Hematopoietic multipotent progenitor cell (in vitro differentiated cells): Measurements from ENCODE around the gene IRF3. TPM values are rescaled to one million over a fixed set of nuclear protein-coding genes. Genes with fewer than 3 reads are reported as not detected.

ENCODE experiments used
- DNase-seq, 3 donors: peaks; one replicate each; pipeline ENCODE4 v3.0.0-alpha.2; 2011 to 2015; ENCODE audit warnings: low read depth in 2 of 3, low spot score in 2 of 3
- total RNA-seq: library from RNA; depleted of rRNA; stranded (reverse); fragments of >200 nt; gene quantifications from one replicate; pipeline ENCODE4 v1.2.3, GENCODE V29; 2012

Gene IRF3
- total RNA-seq, 1 donor: 86.7 TPM

DNA sequence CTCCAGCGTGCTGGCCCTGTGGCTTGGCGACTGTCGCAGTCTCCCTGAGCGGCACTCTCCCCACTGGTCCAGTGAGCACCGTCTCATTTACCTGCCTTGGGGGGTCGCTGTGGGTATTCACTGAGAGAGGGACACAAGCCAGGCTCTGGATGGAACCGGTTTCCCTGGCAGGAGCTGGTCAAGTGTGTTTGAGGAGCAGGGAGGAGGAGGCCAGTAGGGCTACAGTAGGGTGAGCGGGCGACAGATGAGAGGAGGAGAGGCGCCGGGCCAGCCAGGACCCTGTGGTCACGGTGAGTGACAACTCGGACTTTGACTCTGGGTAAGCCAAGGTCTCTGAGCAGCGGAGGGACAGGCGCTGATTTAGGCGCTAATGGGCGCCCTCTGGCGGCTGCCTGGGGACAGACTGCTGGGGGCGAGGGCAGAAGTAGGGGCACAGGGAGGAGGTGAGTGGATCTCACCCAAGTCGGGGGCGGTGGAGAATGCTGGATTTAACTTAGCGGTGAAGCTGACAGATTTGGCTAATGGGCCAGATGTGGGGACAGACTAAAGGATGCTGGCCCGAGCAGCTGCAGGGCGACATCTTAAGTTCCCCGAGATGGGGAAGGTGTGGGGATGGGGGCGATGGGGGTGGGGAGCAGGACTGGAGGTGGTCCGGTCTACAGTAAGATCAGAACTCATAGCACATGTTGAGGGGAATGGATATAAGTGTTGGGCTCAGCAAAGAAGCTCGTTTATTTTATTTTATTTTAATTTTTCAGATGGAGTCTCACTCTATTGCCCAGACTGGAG lies 6.7 kb upstream of the IRF3 start:
- peak in 2 of 3 donors; percentile 78 to 79 for DNase-seq

DNA sequence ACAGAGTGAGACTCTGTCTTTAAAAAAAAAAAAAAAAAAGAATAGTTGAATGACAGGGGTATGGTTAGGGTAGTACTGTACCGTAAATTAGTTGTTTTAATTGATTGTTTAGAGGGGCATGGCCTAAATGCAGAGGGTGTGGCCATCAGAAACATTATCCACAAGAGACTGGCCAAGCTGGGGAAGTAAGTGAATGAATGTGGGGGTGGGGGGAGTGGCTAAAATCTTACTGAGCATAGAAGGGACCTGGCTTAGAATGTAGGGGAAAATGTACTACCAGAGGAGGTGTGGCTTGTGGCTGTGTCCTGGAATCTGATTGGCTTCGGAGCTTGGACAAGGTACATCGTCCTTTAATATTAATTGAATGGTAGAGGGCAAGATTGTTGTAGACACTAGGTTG lies 3.9 kb upstream of the IRF3 start:
- no peak for DNase-seq

DNA sequence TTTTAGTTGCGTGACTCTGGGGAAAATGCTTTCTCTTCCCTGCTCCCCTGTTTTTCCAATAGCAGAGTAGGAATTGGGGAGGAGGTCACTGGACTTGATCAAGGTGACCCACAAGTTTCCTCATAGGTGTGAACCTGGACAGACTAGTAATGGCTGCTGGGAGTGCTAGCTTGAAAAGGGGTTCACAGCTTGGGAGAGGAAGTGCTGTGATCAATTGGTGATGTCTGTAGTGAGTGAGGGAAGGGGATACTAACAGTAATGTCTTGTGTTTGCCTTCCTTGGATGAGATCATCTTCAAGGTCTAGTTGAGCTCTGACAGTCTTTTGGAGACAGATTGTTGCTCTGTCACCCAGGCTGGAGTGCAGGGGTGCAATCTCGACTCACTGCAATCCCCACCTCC lies 1.8 kb upstream of the IRF3 start:
- no peak for DNase-seq

DNA sequence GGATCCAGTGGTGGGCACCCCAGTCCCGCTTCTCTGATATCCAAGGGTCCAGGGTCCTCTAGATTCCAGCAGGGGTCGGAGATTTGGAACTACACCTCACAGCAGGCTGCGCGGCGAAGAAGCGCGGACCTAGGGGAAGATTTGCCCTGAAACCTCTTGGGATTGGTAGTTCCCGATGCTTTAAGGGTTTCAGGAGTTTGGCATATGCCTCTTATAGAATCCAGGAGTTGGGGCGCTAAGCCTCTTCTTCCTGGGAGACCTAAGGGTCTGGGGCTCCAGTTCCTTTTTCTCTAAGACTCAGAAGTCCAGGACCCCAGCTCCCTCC lies 425 bp upstream of the IRF3 start:
- DNase-seq: no peak

DNA sequence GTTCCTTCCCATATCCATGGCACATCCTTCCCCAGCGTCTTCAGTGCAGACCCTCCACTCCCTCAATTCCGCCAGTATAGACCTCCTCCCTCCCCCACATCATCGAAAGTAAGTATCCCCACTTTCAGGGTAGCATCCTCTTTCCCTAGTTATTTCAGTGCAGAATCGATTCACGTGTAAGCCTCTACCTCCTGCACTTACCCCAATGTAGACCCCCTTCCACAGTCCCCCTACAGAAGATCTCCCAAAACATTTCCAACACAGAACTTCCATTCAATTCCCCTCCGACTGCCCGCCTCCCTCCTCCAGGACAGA lies 664 bp downstream of the IRF3 start:
- DNase-seq: no peak

DNA sequence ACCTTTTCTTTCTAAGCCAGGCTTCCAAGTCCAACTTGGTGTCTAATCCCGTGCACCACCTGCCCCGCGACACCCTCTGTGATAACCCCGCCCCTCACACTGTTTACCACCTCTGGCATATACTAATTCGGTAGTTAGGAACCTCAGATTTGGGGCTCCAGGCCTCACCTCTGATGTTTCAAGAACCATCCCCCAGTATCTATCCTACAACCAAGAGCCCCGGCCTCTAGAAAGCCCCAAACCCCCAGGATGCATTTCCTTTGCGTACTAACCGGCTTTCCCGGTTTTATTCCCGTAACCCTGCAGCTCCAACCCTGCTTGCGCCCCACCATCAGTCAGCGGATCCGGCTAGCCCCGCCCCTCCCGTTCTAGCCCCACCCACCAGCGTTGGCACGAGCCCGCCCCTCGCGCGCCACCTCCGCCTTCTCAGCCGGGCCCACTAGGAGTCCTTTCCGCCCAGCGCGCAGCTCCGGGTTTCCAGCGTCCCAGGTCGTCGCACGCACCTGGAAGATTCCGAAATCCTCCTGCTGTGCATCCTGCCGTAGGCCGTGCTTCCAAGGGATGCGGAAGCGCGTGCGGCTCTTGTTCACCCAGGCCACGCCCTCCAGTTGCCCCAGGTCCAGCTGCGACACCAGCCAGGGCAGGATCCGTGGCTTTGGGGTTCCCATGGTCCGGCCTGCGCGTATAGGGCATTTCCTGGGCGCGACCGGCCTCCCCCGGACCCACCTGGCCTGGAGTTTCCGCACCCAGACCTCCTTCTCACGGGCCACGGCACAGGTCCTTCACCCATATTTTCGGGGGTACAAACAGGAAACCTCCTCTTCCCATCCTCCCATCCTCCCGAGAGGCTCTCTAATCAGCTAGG lies 1.3 kb downstream of the IRF3 start:
- DNase-seq: peak in 2 of 3 donors; percentile 76 to 79

DNA sequence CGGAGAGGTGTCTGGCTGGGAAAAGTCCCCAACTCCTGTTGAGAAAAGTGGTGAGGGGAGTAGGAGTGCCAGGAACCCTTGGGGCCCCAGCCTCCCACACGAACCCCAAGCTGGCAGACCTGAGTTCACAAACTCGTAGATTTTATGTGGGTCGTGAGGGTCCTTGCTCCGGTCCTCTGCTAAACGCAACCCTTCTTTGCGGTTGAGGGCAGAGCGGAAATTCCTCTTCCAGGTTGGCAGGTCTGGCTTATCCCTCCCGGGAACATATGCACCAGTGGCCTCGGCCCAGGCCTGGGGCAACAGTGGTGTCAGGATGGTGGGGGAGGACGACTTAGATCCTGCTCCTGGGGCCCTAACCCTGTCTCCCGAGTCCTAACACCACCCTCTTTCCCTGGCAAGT lies 2.4 kb downstream of the IRF3 start:
- DNase-seq: no peak

DNA sequence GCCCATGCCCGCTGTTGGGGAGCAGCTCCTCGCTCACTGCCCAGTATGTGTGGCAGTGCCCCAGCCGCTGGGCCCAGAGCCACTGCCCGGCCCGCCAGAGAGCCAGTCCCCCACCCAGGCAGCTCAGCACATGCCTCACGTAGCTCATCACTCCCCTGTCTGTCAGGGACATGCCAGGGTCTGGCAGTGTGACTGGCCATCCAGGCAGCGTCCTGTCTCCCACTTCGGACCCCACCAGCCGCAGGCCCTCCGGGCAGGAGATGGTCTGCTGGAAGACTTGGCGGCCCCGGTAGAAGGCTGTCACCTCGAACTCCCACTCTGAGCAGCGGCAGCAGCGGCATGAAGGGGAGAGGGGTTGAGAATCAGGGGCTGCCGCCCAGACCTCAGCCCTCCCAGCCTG lies 3.6 kb downstream of the IRF3 start:
- no peak for DNase-seq

DNA sequence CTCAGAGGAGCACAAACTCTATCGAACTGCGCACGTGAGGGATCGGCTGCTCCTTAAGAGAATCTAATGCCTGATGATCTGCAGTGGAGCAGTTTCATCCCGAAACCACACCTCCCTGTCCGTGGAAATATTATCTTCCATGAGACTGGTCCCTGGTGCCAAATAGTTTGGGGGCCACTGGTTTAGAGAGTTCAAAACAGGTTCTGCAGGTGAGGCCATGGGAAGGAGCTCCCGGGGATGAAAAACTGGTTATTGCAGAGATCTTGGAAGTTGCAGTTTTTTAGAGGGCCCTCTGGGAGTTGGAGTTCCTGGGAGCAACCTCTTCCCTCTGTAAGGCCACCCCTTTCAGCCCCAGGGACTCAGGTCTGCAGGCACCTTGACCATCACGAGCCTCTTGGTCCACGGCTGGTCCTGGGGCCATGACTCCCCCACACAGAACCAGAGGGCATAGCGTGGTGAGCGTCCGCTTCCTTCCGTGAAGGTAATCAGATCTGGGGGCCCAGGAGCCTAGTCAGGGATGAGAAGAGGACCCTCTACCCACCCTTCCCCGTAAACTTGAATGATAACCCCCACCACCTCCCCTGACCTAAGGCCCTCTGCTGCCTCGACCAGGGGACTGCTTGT lies 5.2 kb downstream of the IRF3 start:
- DNase-seq: no peak

DNA sequence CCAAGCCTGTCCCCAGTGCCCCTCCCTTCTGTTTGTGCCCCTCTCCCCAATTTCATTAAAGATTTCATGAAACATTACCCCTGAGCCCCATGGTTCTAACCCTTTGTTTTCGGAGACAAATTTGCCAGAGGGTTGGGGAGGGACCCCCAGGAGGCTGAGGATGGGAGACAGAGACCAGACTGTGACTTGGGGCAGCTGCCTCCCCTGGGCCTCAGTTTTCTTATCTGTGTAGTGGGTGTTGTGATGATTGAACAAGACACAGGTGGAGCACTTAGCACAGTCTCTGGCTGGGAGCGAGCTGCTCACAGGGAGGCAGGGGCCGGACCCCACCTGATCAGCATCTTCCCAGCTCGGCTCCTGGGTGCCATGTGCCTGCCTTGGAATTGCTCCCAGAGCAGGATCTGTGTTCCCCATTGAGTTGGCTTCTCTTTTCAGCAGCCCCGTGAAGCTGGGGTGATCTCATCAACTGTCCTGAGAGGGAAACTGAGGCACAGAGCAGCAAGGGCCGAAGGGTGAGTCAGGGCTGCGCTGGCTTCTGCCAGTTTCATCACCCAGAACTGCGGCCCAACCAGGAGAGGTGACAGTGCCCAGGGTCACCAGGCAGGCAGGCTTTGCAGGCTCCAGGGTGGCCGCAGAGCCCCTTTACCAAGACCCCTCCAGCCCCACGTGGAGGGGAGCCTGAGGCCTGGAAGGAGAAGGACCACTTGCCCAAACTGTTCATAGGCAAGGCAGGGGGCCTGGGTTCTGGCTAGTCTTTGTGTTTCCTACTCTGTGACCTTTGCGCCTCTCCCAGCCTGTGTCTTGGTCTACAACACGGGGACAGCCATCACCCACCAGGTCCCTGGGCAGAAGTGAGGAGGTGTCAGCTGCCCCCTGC lies 6.9 kb downstream of the IRF3 start:
- DNase-seq: no peak

DNA sequence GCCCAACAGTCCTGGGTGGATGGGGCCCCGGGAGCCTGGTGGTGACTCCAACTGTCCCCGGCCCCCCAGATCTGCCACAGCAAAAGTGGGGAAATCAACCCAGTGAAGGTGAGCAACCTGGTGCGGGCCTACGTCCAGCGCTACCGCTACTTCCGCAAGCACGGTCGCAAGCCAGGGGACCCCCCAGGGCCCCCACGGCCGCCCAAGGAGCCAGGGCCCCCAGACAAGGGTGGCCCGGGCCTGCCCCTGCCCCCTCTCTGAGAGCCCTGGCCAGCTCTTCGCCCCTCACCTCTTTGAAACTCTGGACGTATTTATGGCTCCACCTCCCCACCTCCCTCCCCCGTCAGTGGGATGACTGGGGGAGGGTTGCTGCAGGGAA lies 7.5 kb downstream of the IRF3 start:
- DNase-seq: no peak

DNA sequence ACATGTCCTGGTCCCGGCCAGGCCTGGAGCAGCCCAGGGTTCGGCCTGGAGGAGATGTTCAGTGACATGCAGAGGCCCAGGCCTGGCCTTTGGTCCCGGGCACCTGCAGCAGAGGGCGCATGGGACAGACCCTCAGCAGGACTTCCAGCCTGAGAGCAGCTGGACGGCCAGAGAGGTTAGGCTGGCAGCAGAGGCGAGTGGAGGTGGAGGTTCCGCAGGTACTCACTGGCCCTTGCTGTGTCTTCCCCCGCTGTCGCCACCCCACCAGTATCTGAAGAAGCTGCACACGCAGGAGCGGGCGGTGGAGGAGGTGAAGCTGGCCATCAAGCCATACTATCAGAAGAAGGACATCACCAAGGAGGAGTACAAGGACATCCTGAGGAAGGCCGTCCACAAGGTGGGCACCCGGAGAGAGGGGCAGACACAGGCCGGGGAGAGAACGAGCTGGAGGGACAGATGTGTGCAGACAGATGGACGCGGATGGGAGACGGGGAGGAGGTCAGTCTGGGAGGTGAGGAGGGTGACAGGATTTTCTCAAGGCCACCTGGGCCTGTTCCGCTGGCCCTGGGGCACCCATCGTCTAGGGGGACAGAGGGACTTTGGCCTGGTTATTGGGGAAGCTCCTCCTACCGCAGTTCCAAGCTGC lies 8.0 kb downstream of the IRF3 start:
- no peak for DNase-seq

DNA sequence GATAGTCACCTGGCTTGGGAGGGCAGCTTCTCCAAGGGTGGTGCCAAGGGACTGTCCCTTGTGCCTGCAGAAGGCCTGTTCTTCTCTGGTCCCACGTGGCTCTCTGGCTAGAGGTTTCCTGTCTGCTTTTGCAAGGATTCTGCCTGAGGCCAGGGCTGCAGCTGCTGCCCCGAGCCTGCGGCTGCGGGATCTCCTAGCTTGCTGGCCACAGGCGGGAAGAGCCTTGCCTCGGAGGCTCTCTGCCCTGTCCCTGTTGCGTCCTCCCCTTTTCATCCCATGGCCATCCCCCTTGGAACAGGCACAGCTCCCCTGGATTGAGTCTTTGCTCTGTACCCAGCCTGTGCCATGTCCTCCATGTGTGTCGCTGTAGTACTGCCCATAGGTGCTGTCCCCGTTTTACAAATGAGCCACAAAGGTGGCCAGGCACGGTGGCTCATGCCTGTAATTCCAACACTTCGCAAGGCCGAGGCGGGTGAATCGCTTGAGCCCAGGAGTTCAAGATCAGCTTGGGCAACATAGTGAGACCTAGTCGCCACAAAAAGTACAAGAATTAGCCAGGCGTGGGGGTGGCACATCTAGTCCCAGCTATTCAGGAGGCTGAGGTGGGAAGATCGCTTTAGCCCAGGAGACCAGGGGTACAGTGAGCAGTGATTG lies 9.1 kb downstream of the IRF3 start:
- DNase-seq: no peak

DNA sequence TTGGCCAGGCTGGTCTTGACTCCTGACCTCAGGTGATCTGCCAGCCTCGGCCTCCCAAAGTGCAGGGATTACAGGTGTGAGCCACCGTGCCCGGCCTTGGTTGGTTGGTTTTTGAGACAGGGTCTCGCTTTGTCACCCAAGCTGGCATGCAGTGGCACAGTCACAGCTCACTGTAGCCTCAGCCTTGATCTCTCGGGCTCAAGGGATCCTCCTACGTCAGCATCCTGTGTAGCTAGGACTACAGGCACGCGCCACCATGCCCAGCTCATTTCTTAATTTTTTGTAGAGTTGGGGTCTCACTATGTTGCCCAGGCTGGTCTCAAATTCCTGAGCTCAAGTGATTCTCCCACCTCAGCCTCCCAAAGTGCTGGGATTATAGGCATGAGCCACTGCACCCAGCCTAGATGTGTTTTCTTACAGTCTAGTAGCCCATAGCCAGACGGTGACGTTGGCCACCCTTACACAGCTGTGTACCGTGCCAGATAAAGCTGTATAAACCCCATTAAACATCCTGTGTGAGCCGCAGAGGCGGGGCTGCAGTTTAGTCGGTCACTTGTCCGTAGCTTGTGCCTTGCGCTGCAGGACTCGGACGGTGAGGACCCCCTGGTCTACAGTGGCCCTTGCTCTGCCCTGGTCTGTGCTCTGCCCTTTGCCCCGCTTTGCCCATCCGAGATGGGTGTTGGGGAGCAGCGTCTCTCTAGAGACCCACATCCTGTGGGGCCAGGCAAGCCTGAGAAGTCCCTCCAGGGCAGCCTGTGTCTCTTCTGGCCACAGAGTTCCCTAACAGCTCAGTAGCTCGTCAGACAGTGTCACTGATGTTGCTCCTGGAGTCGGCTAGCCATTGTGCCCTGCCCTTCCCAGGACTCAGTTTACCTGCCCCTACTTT lies 9.8 kb downstream of the IRF3 start:
- DNase-seq: no peak

DNA sequence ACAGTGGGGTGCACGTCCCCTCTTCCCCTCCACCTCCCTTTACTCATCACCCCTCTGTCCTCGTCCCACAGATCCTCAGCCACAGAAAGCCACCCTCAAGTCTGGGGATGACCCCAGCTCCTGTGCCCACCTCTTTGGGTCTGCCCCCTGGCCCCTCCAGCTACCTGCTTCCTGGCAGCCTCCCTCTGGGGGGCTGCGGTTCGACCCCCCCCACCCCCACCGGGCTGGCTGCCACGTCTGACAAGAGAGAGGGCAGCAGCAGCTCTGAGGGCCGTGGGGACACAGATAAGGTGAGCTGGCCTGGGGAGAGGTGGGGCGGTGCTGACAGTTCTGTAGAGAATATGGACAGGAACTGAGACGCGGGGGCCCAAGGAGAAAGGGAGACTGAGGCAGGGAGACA lies 11.1 kb downstream of the IRF3 start:
- no peak for DNase-seq

DNA sequence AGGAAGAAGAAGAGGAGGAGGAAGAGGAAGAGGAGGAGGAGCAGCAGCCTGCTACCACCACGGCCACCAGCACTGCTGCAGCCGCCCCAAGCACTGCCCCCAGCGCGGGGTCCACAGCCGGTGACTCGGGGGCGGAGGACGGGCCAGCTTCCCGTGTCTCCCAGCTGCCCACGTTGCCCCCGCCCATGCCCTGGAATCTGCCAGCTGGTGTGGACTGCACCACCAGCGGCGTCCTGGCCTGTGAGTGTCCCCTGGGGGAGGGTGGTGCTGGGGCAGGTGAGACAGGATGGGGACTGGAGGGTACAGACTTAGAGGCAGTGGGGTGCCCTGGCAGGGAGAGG lies 12.2 kb downstream of the IRF3 start:
- no peak for DNase-seq

DNA sequence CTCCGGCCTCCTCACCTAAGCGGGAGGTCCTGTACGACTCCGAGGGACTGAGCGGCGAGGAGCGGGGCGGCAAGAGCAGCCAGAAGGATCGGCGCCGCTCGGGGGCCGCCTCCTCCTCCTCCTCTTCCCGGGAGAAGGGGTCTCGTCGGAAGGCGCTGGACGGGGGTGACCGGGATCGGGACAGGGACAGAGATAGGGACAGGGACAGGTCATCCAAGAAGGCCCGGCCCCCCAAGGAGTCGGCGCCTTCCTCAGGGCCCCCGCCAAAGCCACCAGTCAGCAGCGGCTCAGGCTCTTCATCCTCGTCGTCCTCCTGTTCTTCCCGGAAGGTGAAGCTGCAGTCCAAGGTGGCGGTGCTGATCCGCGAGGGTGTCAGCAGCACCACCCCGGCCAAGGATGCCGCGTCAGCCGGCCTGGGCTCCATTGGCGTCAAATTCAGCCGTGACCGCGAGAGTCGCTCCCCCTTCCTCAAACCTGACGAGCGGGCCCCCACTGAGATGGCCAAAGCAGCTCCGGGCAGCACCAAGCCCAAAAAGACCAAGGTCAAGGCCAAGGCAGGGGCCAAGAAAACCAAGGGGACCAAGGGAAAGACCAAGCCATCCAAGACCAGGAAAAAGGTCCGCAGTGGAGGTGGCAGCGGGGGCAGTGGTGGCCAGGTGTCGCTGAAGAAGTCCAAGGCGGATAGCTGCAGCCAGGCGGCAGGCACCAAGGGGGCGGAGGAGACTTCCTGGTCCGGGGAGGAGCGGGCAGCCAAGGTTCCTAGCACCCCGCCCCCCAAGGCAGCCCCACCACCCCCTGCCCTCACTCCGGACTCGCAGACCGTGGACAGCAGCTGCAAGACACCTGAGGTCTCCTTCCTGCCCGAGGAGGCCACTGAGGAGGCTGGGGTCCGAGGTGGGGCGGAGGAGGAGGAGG lies 12.8 kb downstream of the IRF3 start:
- DNase-seq: no peak
